Activated naive CD4-positive, alpha-beta T cell treated with anti-CD3 and anti-CD28 coated beads for 36 hours (primary cell): ENCODE results near the gene ERCC1. TPM values are rescaled to one million over a fixed set of nuclear protein-coding genes. Genes with fewer than 3 reads are reported as not detected.

Source experiments
- CTCF ChIA-PET: fragments of 350-600 bp; sonication (Branson Sonifier 250); formaldehyde crosslinking; loops from one replicate; lab custom pipeline; 2021; ENCODE audit warnings: antibody characterized with exemption; lab: Charles Lee
- DNase-seq: peaks from one replicate; pipeline ENCODE4 v3.0.0-alpha.2; 2020
- H3K27ac Mint-ChIP-seq: one replicate; pipeline ENCODE4 v1.8.0; 2021; ENCODE audit warnings: mild to moderate bottlenecking, mixed read lengths
- H3K27me3 Mint-ChIP-seq: one replicate; pipeline ENCODE4 v1.8.0; 2021; ENCODE audit warnings: low read depth, mixed read lengths
- H3K36me3 Mint-ChIP-seq: one replicate; pipeline ENCODE4 v1.8.0; 2021; ENCODE audit warnings: low read depth, mixed read lengths
- H3K4me1 Mint-ChIP-seq: one replicate; pipeline ENCODE4 v1.8.0; 2021; ENCODE audit warnings: low read depth, mixed read lengths
- H3K4me3 Mint-ChIP-seq: one replicate; pipeline ENCODE4 v1.8.0; 2021; ENCODE audit warnings: mild to moderate bottlenecking, moderate library complexity, mixed read lengths
- H3K9me3 Mint-ChIP-seq: one replicate; pipeline ENCODE4 v1.8.0; 2021; ENCODE audit warnings: mixed read lengths
- intact Hi-C: fragments of 100-400 bp; cut with micrococcal nuclease; formaldehyde crosslinking; loops from one replicate; pipeline ENCODE4 v1.15.1; 2023
- total RNA-seq, 2 experiments: library from RNA; stranded (reverse); gene quantifications; one replicate each; pipeline ENCODE4 v1.2.3, GENCODE V29; 2021

Gene ERCC1
- total RNA-seq = 10 to 100 TPM; 28.9 to 30.7 TPM

DNA sequence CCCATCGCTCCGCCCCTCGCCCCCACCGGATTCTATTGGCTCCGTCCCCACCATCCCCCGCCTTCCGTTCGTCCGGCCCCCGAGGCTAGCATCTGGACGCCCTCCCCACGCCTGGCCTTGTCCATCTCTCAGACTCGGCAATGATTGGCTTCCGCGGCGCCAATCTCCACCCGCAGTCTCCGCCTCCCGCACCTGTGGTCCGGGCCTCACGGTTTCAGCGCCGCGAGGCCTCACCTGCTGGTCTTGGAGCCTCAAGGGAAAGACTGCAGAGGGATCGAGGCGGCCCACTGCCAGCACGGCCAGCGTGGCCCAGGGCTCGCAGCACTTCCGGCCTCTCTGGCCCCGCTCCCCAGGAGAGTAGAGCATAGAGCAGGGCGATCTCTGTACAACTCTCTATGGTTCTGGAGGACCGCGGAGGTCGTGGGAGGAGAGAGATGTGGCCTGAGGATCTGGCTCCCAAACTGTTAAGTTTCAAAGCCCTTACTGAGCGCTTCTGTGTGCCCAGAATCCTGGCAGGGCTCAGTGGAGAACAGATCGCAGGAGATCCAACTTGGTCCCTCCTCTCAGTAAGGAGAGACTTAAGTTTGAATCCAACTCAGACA lies at the start of gene ERCC1:
TSS of gene ERCC1 (minus strand) at position 329 of the 602 bp plus-strand sequence. CDS start 543 bp downstream, outside the sequence.
- CTCF ChIA-PET = interaction anchor here (0.6 to 3.3 kb wide), 4 partner anchors 17 to 278 kb away, joined by 3 to 12 read pairs (median 4); partner anchors contain the start of gene PPP1R13L
- intact Hi-C loops = loop anchor here (1.0 to 5.0 kb wide), 3 partner anchors 17 to 269 kb away; partner anchors contain the start of genes POLR1G, QPCTL and SNRPD2
- Mint-ChIP-seq H3K9me3 (no peaks in the 10 kb centered on the region), H3K36me3 (peaks cover 8% of the 10 kb centered on the region), H3K4me1 (peaks cover 63% of the 10 kb centered on the region), H3K27me3 (peaks cover 3% of the 10 kb centered on the region), H3K27ac (peak within 1 kb of the TSS; percentile 90), H3K4me3 (peak within 1 kb of the TSS; percentile 94)
- peak; percentile 90 for DNase-seq

DNA sequence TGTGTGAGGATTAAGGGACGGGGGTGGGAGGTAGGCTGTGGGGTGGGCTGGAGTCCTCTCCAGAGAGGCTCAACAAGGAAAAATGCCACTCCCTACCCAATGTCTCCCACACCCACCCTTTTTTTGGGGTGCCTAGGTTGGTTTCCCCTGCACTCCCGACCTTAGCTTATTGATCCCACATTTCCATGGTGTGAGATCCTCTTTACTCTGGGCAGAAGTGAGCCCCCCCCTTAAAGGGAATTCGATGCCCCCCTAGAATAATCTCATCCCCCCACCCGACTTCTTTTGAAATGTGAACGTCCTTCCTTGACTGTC lies 49.6 kb upstream of the ERCC1 start:
- no peak overlapping the region for H3K4me3 Mint-ChIP-seq
- H3K4me1 Mint-ChIP-seq = peaks cover 48% of the 10 kb centered on the region
- CTCF ChIA-PET = interaction anchor here (18.6 kb wide), 1 partner anchor 32 kb away, joined by 351 read pairs; no protein-coding TSS in a partner anchor
- no peak for DNase-seq
- H3K27ac Mint-ChIP-seq = no peak overlapping the region
- H3K9me3 Mint-ChIP-seq = no peaks in the 10 kb centered on the region
- intact Hi-C loops = no loop called here
- H3K27me3 Mint-ChIP-seq = peaks cover 19% of the 10 kb centered on the region
- H3K36me3 Mint-ChIP-seq = peaks cover 8% of the 10 kb centered on the region

DNA sequence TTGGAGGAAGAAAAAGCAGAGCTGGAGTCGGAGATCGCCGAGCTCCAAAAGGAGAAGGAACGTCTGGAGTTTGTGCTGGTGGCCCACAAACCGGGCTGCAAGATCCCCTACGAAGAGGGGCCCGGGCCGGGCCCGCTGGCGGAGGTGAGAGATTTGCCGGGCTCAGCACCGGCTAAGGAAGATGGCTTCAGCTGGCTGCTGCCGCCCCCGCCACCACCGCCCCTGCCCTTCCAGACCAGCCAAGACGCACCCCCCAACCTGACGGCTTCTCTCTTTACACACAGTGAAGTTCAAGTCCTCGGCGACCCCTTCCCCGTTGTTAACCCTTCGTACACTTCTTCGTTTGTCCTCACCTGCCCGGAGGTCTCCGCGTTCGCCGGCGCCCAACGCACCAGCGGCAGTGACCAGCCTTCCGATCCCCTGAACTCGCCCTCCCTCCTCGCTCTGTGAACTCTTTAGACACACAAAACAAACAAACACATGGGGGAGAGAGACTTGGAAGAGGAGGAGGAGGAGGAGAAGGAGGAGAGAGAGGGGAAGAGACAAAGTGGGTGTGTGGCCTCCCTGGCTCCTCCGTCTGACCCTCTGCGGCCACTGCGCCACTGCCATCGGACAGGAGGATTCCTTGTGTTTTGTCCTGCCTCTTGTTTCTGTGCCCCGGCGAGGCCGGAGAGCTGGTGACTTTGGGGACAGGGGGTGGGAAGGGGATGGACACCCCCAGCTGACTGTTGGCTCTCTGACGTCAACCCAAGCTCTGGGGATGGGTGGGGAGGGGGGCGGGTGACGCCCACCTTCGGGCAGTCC lies 49.0 kb upstream of the ERCC1 start:
- H3K4me1 Mint-ChIP-seq = peaks cover 48% of the 10 kb centered on the region
- H3K4me3 Mint-ChIP-seq = no peak overlapping the region
- peaks cover 8% of the 10 kb centered on the region for H3K36me3 Mint-ChIP-seq
- H3K9me3 Mint-ChIP-seq = no peaks in the 10 kb centered on the region
- no peak overlapping the region for H3K27ac Mint-ChIP-seq
- CTCF ChIA-PET = interaction anchor here (1.6 to 18.6 kb wide), 2 partner anchors 13 to 31 kb away, joined by 7 to 351 read pairs; no protein-coding TSS in a partner anchor
- intact Hi-C loops = no loop called here
- peaks cover 19% of the 10 kb centered on the region for H3K27me3 Mint-ChIP-seq
- DNase-seq = no peak

DNA sequence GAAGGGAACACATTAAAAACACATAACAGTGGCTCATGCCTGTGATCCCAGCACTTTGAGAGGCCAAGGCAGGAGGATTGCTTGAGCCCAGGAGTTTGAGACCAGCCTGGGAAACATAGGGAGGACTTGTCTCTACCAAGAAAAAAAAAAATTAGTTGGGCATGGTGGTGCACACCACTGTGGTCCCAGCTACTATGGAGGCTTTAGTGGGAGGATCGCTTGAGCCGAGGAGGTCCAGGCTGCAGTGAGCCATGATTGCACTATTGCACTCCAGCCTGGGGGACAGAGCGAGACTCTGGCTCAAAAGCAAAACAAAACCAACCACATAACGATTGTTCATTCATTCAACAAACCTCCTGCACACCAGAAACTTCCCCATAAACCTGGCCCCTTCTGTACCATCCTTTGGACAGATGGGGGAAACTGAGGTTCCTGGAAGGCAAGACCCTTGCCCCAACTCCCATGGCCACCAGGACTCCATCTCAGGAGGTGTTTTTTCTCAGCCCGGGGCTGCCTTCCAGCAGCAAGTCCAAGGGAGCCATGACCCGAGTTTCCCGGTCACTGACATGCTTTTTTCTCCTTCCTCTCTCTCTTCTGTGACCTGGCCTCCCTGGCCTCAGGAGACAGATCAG lies 48.3 kb upstream of the ERCC1 start:
- Mint-ChIP-seq H3K36me3 (peaks cover 8% of the 10 kb centered on the region), H3K27ac (no peak overlapping the region), H3K9me3 (no peaks in the 10 kb centered on the region), H3K4me1 (peaks cover 46% of the 10 kb centered on the region), H3K27me3 (peaks cover 19% of the 10 kb centered on the region), H3K4me3 (no peak overlapping the region)
- CTCF ChIA-PET = interaction anchor here (1.6 to 18.6 kb wide), 2 partner anchors 14 to 30 kb away, joined by 7 to 351 read pairs; no protein-coding TSS in a partner anchor
- intact Hi-C loops = no loop called here
- DNase-seq = no peak

DNA sequence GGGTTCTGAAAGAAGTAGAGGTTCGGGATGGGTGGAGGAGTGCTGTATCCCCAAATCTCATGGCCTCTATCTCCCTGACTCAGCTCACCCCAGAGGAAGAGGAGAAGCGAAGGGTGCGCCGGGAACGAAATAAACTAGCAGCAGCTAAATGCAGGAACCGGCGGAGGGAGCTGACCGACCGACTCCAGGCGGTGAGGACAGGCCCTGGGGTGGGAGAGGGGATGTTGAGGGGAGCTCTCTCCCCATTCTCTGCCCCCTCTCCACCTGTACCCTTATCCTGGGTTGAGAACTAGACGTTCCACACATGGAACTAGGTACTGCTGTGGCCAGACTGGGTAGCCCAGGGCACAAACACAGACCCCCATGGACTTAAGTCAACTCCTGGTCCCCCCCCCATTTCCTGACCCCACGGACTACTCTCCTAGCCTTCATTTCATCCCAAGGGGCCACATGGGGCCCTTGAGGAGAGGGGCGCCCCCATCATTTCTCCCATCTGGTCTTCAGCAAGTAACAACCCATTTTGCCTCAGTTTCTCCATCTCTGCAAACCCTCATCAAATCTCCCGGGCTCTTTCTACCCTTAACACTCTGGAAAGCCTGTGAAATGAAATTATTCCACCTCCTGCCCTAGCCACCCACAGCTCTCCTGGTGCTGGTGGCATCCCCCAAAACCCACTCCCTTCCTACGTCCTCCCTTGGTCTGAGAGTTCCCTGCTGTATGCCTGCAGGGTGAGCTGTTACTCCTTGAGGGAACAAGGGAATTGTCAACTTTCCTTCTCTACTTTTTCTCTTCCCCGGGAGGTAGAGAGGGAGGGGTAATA lies 47.6 kb upstream of the ERCC1 start:
- Mint-ChIP-seq H3K27ac (no peak overlapping the region), H3K36me3 (peaks cover 8% of the 10 kb centered on the region), H3K27me3 (peaks cover 19% of the 10 kb centered on the region), H3K4me3 (no peak overlapping the region), H3K9me3 (no peaks in the 10 kb centered on the region), H3K4me1 (peaks cover 43% of the 10 kb centered on the region)
- intact Hi-C loops = no loop called here
- CTCF ChIA-PET = interaction anchor here (1.6 to 18.6 kb wide), 2 partner anchors 14 to 30 kb away, joined by 7 to 351 read pairs; no protein-coding TSS in a partner anchor
- no peak for DNase-seq

DNA sequence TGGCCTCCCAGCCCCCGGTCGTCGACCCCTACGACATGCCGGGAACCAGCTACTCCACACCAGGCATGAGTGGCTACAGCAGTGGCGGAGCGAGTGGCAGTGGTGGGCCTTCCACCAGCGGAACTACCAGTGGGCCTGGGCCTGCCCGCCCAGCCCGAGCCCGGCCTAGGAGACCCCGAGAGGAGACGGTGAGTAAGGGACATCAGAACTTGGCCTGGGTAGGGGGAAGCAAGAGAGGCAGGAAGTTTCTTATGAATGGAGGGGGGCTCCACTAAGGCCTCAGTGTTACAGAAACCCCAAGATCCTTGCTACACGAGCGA lies 47.0 kb upstream of the ERCC1 start:
- DNase-seq = no peak
- peaks cover 42% of the 10 kb centered on the region for H3K4me1 Mint-ChIP-seq
- no peak overlapping the region for H3K27ac Mint-ChIP-seq
- intact Hi-C loops = no loop called here
- CTCF ChIA-PET = interaction anchor here (18.6 kb wide), 1 partner anchor 29 kb away, joined by 351 read pairs; no protein-coding TSS in a partner anchor
- H3K9me3 Mint-ChIP-seq = no peaks in the 10 kb centered on the region
- H3K36me3 Mint-ChIP-seq = peaks cover 8% of the 10 kb centered on the region
- H3K4me3 Mint-ChIP-seq = peak overlapping the region; percentile 9
- peaks cover 20% of the 10 kb centered on the region for H3K27me3 Mint-ChIP-seq

DNA sequence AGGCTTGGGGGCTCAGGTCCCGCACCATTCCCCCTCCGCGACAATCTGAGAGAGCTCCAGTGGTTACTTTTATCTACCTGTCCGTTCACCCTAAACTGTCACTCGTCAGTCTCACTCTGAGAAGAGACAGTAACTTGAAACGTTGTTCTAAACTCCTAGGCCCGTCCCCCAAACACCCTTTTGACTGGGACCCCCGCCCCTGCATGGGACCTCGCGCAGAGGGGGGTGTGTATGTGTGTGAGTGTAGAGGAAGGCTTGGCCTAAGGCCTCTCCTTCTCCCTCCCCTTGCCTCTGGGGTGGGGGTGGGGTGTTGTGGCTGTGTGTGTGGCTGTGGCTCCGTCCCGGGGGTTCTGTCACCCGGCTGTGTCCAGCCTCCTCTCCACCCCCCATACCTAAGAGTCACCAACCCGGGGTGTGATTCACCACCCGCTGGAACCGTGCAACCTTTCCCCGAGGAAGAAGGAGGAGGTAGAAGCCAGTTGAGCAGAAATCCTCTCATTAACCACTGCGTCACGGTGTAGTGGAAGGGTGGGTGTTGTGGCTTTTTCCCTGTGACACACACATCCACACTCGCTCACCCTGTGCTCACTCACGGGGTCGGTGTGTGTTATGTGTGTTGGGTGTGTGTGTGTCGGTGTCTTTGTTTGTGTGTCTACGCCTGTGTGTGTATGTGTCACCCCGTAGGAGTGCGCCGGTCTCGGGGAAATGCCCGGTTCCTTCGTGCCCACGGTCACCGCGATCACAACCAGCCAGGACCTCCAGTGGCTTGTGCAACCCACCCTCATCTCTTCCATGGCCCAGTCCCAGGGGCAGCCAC lies 46.4 kb upstream of the ERCC1 start:
- CTCF ChIA-PET = interaction anchor here (0.8 to 18.6 kb wide), 4 partner anchors 8 to 222 kb away, joined by 3 to 351 read pairs (median 20); partner anchors contain the start of gene QPCTL
- no peak for DNase-seq
- Mint-ChIP-seq H3K4me3 (peak overlapping the region; percentile 77), H3K36me3 (peaks cover 8% of the 10 kb centered on the region), H3K27ac (peak overlapping the region; percentile 73), H3K4me1 (peaks cover 42% of the 10 kb centered on the region), H3K27me3 (peaks cover 24% of the 10 kb centered on the region), H3K9me3 (no peaks in the 10 kb centered on the region)
- intact Hi-C loops = loop anchor here (1.0 to 5.0 kb wide), 7 partner anchors 8 to 718 kb away; partner anchors contain the start of genes PPP1R13L and VASP

DNA sequence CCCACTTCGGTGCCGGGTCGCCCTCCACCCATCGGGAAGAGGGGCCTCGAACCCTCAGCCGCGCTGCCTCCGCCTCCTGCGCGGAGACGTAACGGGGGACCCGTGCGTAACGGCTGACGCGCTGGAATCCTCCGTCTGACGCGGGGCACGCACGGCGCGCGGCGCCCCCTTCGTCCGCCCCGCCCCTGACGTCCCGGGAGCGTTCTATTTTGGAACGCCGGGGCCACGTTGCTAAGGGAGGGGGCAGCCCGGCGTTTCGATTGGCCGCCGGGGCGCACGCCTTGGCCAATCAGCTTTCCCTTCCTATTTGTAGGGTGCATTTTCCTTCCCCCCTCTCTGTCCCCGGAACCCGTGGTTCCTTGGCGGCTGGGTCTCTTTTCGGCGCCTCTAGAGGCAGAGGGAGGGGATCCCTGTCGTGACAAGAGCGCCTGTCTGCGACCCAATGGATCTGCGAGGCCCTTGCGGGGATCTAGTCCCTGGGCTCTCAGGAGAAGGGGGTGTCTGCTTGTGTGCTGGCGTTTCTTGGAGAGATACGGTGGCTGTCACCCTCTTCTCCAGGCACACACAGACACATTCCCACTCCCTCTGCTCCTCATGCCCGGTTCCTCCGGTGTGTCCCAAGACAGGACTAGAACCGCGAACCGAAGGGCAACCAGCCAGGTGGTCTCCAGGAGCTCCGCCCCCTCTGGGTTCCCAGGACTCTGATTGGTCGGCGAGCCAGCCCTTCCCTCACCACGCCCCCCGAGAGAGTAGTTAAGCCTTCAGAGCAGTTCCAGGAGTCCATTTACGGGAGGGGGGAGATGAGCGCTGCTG lies 45.6 kb upstream of the ERCC1 start:
- CTCF ChIA-PET = interaction anchor here (0.6 to 18.6 kb wide), 7 partner anchors 9 to 424 kb away, joined by 3 to 351 read pairs (median 3); partner anchors contain the start of gene QPCTL
- H3K4me1 Mint-ChIP-seq = peaks cover 42% of the 10 kb centered on the region
- peaks cover 8% of the 10 kb centered on the region for H3K36me3 Mint-ChIP-seq
- intact Hi-C loops = loop anchor here (1.0 to 5.0 kb wide), 7 partner anchors 9 to 717 kb away; partner anchors contain the start of genes PPP1R13L and VASP
- no peaks in the 10 kb centered on the region for H3K9me3 Mint-ChIP-seq
- DNase-seq = peak; percentile 91
- peaks cover 26% of the 10 kb centered on the region for H3K27me3 Mint-ChIP-seq
- peak overlapping the region; percentile 75 for H3K27ac Mint-ChIP-seq
- H3K4me3 Mint-ChIP-seq = peak overlapping the region; percentile 77

DNA sequence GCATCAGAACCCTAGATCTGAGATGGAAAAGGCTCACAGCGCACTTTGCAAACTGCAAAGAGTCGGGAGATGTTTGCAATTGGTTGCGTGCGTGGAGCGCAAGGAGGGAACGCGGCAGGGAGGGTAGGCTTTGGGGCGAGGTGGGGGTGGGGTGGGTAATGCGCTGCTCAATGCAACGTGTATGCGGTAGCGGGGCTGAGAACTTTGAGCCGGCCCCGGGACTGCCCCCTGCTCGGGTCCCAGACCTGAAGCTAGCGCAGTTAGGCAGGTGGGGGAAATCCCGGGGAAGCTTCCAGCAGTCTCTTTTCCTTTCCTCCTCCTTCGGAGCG lies 45.0 kb upstream of the ERCC1 start:
- peaks cover 8% of the 10 kb centered on the region for H3K36me3 Mint-ChIP-seq
- H3K9me3 Mint-ChIP-seq = no peaks in the 10 kb centered on the region
- intact Hi-C loops = loop anchor here (1.0 to 5.0 kb wide), 7 partner anchors 10 to 716 kb away; partner anchors contain the start of genes PPP1R13L and VASP
- DNase-seq = peak; percentile 76
- H3K4me3 Mint-ChIP-seq = peak overlapping the region; percentile 77
- CTCF ChIA-PET = interaction anchor here (0.6 to 18.6 kb wide), 6 partner anchors 10 to 424 kb away, joined by 3 to 351 read pairs (median 13); partner anchors contain the start of gene QPCTL
- H3K4me1 Mint-ChIP-seq = peaks cover 42% of the 10 kb centered on the region
- peak overlapping the region; percentile 75 for H3K27ac Mint-ChIP-seq
- peaks cover 26% of the 10 kb centered on the region for H3K27me3 Mint-ChIP-seq

DNA sequence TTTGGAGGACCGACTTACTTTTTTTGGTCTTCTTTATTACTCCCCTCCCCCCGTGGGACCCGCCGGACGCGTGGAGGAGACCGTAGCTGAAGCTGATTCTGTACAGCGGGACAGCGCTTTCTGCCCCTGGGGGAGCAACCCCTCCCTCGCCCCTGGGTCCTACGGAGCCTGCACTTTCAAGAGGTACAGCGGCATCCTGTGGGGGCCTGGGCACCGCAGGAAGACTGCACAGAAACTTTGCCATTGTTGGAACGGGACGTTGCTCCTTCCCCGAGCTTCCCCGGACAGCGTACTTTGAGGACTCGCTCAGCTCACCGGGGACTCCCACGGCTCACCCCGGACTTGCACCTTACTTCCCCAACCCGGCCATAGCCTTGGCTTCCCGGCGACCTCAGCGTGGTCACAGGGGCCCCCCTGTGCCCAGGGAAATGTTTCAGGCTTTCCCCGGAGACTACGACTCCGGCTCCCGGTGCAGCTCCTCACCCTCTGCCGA lies 44.5 kb upstream of the ERCC1 start:
- DNase-seq = peak; percentile 34
- Mint-ChIP-seq H3K27me3 (peaks cover 24% of the 10 kb centered on the region), H3K9me3 (no peaks in the 10 kb centered on the region), H3K27ac (peak overlapping the region; percentile 75), H3K4me3 (peak overlapping the region; percentile 77), H3K36me3 (peaks cover 8% of the 10 kb centered on the region), H3K4me1 (peaks cover 42% of the 10 kb centered on the region)
- CTCF ChIA-PET = interaction anchor here (1.2 to 18.6 kb wide), 5 partner anchors 10 to 224 kb away, joined by 3 to 351 read pairs (median 23); partner anchors contain the start of gene QPCTL
- intact Hi-C loops = loop anchor here (2.0 to 5.0 kb wide), 2 partner anchors 17 to 716 kb away; no protein-coding TSS in a partner anchor
